Lower leg skin (tissue), 3 donors: ENCODE measurements around the gene ZSWIM8.

Experiments
- POLR2A ChIP-seq, 2 donors: fragments of 450-650 bp; IDR thresholded peaks; one replicate each; pipeline ENCODE4 v1.6.1; 2016 to 2017; ENCODE audit warnings: antibody characterized with exemption in 2 of 2, mild to moderate bottlenecking in 1 of 2, moderate library complexity in 1 of 2
- TF ChIP-seq, protein P1 (sequence below), 3 donors: fragments of 450-650 bp; IDR thresholded peaks; one replicate each; pipeline ENCODE4 v1.5.1; 2016; ENCODE audit warnings: antibody characterized with exemption in 3 of 3, mild to moderate bottlenecking in 3 of 3, moderate library complexity in 2 of 3

GRCh38 chr10:73809061-73809818 lies 23.8 kb downstream of the ZSWIM8 start:
- no peak for TF ChIP-seq POLR2A (IDR thresholded peaks at IDR 0.05)
- TF ChIP-seq, protein P1, sequence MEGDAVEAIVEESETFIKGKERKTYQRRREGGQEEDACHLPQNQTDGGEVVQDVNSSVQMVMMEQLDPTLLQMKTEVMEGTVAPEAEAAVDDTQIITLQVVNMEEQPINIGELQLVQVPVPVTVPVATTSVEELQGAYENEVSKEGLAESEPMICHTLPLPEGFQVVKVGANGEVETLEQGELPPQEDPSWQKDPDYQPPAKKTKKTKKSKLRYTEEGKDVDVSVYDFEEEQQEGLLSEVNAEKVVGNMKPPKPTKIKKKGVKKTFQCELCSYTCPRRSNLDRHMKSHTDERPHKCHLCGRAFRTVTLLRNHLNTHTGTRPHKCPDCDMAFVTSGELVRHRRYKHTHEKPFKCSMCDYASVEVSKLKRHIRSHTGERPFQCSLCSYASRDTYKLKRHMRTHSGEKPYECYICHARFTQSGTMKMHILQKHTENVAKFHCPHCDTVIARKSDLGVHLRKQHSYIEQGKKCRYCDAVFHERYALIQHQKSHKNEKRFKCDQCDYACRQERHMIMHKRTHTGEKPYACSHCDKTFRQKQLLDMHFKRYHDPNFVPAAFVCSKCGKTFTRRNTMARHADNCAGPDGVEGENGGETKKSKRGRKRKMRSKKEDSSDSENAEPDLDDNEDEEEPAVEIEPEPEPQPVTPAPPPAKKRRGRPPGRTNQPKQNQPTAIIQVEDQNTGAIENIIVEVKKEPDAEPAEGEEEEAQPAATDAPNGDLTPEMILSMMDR (IDR thresholded peaks at IDR 0.05) = no peak
